Measurements from ENCODE around the gene JARID2. TPM values are rescaled to one million over a fixed set of nuclear protein-coding genes. Genes with fewer than 3 reads are reported as not detected.

Gene JARID2
- polyA plus RNA-seq, 1 of the 3 experiments (the other 2 are of a cell fraction) = 3.4 TPM

- 86% methylated on average over 2 of the region's 2 CpGs for WGBS (ENCODE audit: low lambda C conversion rate)
These were observed 47.8 kb downstream of the JARID2 start for GRCh38 chr6:15293674-15294073.

GRCh38 chr6:15294504-15294903, 48.6 kb downstream of the JARID2 start:
- no peaks in the 10 kb centered on the region for H3F3A ChIP-seq (replicated peaks; ENCODE audit: insufficient read depth)
- H3K79me2 ChIP-seq (ENCODE audit: insufficient read depth) = peaks cover 27% of the 10 kb centered on the region
- H4K20me1 ChIP-seq (ENCODE audit: insufficient read depth) = no peaks in the 10 kb centered on the region
- no peak for TF ChIP-seq TEAD4 (IDR thresholded peaks at IDR 0.05; ENCODE audit: borderline replicate concordance, insufficient read depth)
- TF ChIP-seq JUND (IDR thresholded peaks at IDR 0.05) = no peak
- TF ChIP-seq ZBTB33 (IDR thresholded peaks at IDR 0.05; ENCODE audit: borderline replicate concordance, low read depth) = no peak
- TF ChIP-seq IRF3 (IDR thresholded peaks at IDR 0.05; ENCODE audit: low read depth, low read length) = no peak
- TF ChIP-seq RAD21 (IDR thresholded peaks at IDR 0.05; ENCODE audit: low read length) = no peak
- no peak for TF ChIP-seq TCF12 (IDR thresholded peaks at IDR 0.05)
- no peak for TF ChIP-seq ELF1 (IDR thresholded peaks at IDR 0.05)
- no peak overlapping the region for H3K9ac ChIP-seq
- no peaks in the 10 kb centered on the region for H3K9me2 ChIP-seq
- CTCF ChIA-PET = no interaction called here
- peaks cover 0 to under 1% of the 10 kb centered on the region in 2 experiments; a peak in 1 of 4 replicates for H3K4me1 ChIP-seq (ENCODE audit: control insufficient read depth in 1 of 2, insufficient read depth in 2 of 2, low read depth in 1 of 2, low read length in 1 of 2)
- H3K27ac ChIP-seq (ENCODE audit: low read depth in 2 of 2, low read length in 1 of 2) = no peak overlapping the region
- H3K27me3 ChIP-seq (ENCODE audit: insufficient read depth) = no peaks in the 10 kb centered on the region
- POLR2A ChIA-PET = no interaction called here
- no peak overlapping the region for H3K4me2 ChIP-seq
- no peaks in the 10 kb centered on the region for H3K9me3 ChIP-seq
- no peaks in the 10 kb centered on the region for H3K36me3 ChIP-seq (replicated peaks in 1 of 2; ENCODE audit: control insufficient read depth in 1 of 2, insufficient read depth in 2 of 2, low read length in 1 of 2)
- no peak overlapping the region for H3K4me3 ChIP-seq (ENCODE audit: low read depth in 2 of 2, low read length in 1 of 2)
- 98% methylated on average over 5 of the region's 5 CpGs for WGBS (ENCODE audit: low lambda C conversion rate)
- no peak overlapping the region for H2AFZ ChIP-seq (ENCODE audit: low read depth)
- no peak for DNase-seq

More at GRCh38 chr6:15293674-15294073, 47.8 kb downstream of the JARID2 start:
- Histone ChIP-seq H3K9me2 (no peaks in the 10 kb centered on the region), H3K27me3 (ENCODE audit: insufficient read depth) (no peaks in the 10 kb centered on the region), H3K9me3 (no peaks in the 10 kb centered on the region), H2AFZ (ENCODE audit: low read depth) (no peak overlapping the region), H3K36me3 (replicated peaks in 1 of 2; ENCODE audit: control insufficient read depth in 1 of 2, insufficient read depth in 2 of 2, low read length in 1 of 2) (no peaks in the 10 kb centered on the region), H3K4me3 (ENCODE audit: low read depth in 2 of 2, low read length in 1 of 2) (no peak overlapping the region), H4K20me1 (ENCODE audit: insufficient read depth) (no peaks in the 10 kb centered on the region), H3K27ac (ENCODE audit: low read depth in 2 of 2, low read length in 1 of 2) (no peak overlapping the region), H3K4me1 (ENCODE audit: control insufficient read depth in 1 of 2, insufficient read depth in 2 of 2, low read depth in 1 of 2, low read length in 1 of 2) (no peaks in the 10 kb centered on the region), H3K4me2 (no peak overlapping the region), H3F3A (replicated peaks; ENCODE audit: insufficient read depth) (no peaks in the 10 kb centered on the region), H3K79me2 (ENCODE audit: insufficient read depth) (peaks cover 23% of the 10 kb centered on the region), H3K9ac (no peak overlapping the region)
- no peak for DNase-seq
- TF ChIP-seq JUND (IDR thresholded peaks at IDR 0.05) = no peak
- TF ChIP-seq RCOR1 (IDR thresholded peaks at IDR 0.05; ENCODE audit: low read length) = no peak
- TF ChIP-seq GABPA (IDR thresholded peaks at IDR 0.05; ENCODE audit: low read depth) = no peak
- no peak for TF ChIP-seq IRF3 (IDR thresholded peaks at IDR 0.05; ENCODE audit: low read depth, low read length)
- ChIA-PET POLR2A (no interaction called here), CTCF (interaction anchor here (0.5 kb wide), 1 partner anchor 196 kb away, joined by 3 read pairs; no protein-coding TSS in a partner anchor)

All from SK-N-SH (cell line).